ENCODE data around the gene SRGN.

SRGN gene

DNA sequence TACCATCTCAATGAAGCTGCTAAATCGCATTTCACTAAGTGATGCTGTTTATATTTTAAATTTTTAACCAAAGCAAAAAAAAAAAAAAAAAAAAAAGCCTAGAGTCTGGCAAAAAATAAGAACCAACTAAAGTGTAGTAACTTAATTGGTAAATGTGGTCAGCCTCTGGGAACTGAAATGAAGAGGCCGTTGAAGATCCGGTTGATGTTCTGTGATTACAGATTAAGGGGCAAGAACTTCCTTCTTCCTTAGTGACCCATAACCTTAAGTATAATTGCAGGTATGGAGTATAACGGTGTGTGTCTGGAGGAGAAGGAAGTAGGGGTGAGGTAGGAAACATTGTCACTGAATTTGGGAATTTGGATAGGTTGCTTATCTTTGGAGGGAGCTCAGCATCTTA, 7.7 kb upstream of the SRGN start:
- H3K27ac ChIP-seq = no peak overlapping the region
- no peak for TF ChIP-seq ZFX (IDR thresholded peaks at IDR 0.05)
- TF ChIP-seq, protein P1, sequence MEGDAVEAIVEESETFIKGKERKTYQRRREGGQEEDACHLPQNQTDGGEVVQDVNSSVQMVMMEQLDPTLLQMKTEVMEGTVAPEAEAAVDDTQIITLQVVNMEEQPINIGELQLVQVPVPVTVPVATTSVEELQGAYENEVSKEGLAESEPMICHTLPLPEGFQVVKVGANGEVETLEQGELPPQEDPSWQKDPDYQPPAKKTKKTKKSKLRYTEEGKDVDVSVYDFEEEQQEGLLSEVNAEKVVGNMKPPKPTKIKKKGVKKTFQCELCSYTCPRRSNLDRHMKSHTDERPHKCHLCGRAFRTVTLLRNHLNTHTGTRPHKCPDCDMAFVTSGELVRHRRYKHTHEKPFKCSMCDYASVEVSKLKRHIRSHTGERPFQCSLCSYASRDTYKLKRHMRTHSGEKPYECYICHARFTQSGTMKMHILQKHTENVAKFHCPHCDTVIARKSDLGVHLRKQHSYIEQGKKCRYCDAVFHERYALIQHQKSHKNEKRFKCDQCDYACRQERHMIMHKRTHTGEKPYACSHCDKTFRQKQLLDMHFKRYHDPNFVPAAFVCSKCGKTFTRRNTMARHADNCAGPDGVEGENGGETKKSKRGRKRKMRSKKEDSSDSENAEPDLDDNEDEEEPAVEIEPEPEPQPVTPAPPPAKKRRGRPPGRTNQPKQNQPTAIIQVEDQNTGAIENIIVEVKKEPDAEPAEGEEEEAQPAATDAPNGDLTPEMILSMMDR (conservative IDR thresholded peaks at IDR 0.05) = no peak

GRCh38 chr10:69086001-69086509, 1.8 kb upstream of the SRGN start:
- no peak for TF ChIP-seq ZFX (IDR thresholded peaks at IDR 0.05)
- TF ChIP-seq, protein P1 (conservative IDR thresholded peaks at IDR 0.05) = no peak
- no peak overlapping the region for H3K27ac ChIP-seq

- H3K27ac ChIP-seq = no peak overlapping the region
Observed at GRCh38 chr10:69088471-69088769, 517 bp downstream of the SRGN start.

GRCh38 chr10:69088801-69089501, 1.0 kb downstream of the SRGN start:
- no peak for TF ChIP-seq ZFX (IDR thresholded peaks at IDR 0.05)
- TF ChIP-seq, protein P1 (conservative IDR thresholded peaks at IDR 0.05) = no peak
- no peak overlapping the region for H3K27ac ChIP-seq

More at GRCh38 chr10:69088471-69088769, 517 bp downstream of the SRGN start:
- TF ChIP-seq ZFX (IDR thresholded peaks at IDR 0.05) = no peak

- TF ChIP-seq, protein P1 (conservative IDR thresholded peaks at IDR 0.05) = no peak
- TF ChIP-seq ZFX (IDR thresholded peaks at IDR 0.05) = no peak
- no peak overlapping the region for H3K27ac ChIP-seq
Observed at GRCh38 chr10:69089638-69090599, 2.0 kb downstream of the SRGN start.

- no peak overlapping the region for H3K27ac ChIP-seq
- TF ChIP-seq, protein P1 (conservative IDR thresholded peaks at IDR 0.05) = no peak
- TF ChIP-seq ZFX (IDR thresholded peaks at IDR 0.05) = no peak
Observed at GRCh38 chr10:69090685-69091084, 2.8 kb downstream of the SRGN start.

- TF ChIP-seq, protein P1 (conservative IDR thresholded peaks at IDR 0.05) = no peak
- no peak for TF ChIP-seq ZFX (IDR thresholded peaks at IDR 0.05)
Observed at GRCh38 chr10:69091143-69091651, 3.3 kb downstream of the SRGN start.

More at GRCh38 chr10:69091143-69091651, 3.3 kb downstream of the SRGN start:
- H3K27ac ChIP-seq = no peak overlapping the region

Measured in C4-2B (cell line).